Measurements from ENCODE around the gene ESRRG.

ESRRG gene

GRCh38 chr1:216723274-216723780 lies at the start of gene ESRRG:
ESRRG (minus strand) TSS chr1:216723429; CDS start chr1:216723299, 130 bp downstream.
- no peak for DNase-seq (ENCODE audit: low read depth in 2 of 3, low spot score in 2 of 3)

- no peak for DNase-seq (ENCODE audit: low read depth in 2 of 3, low spot score in 2 of 3)
These were observed 48.7 kb upstream of the ESRRG start for GRCh38 chr1:216771922-216772321.

- DNase-seq (ENCODE audit: low read depth in 2 of 3, low spot score in 2 of 3) = no peak
These were observed 43.6 kb upstream of the ESRRG start for GRCh38 chr1:216766633-216767327.

GRCh38 chr1:216765346-216766300 lies 42.4 kb upstream of the ESRRG start:
- DNase-seq (ENCODE audit: low read depth in 2 of 3, low spot score in 2 of 3) = no peak

- no peak for DNase-seq (ENCODE audit: low read depth in 2 of 3, low spot score in 2 of 3)
These were observed 34.9 kb upstream of the ESRRG start for GRCh38 chr1:216758161-216758560.

- DNase-seq (ENCODE audit: low read depth in 2 of 3, low spot score in 2 of 3) = no peak
These were observed 33.9 kb upstream of the ESRRG start for GRCh38 chr1:216757110-216757509.

- no peak for DNase-seq (ENCODE audit: low read depth in 2 of 3, low spot score in 2 of 3)
These were observed 27.7 kb upstream of the ESRRG start for GRCh38 chr1:216750961-216751360.

GRCh38 chr1:216750031-216750627 lies 26.9 kb upstream of the ESRRG start:
- no peak for DNase-seq (ENCODE audit: low read depth in 2 of 3, low spot score in 2 of 3)

- no peak for DNase-seq (ENCODE audit: low read depth in 2 of 3, low spot score in 2 of 3)
These were observed 26.0 kb upstream of the ESRRG start for GRCh38 chr1:216749232-216749631.

- DNase-seq (ENCODE audit: low read depth in 2 of 3, low spot score in 2 of 3) = no peak
These were observed 19.4 kb upstream of the ESRRG start for GRCh38 chr1:216742625-216743024.

GRCh38 chr1:216740331-216740730 lies 17.1 kb upstream of the ESRRG start:
- no peak for DNase-seq (ENCODE audit: low read depth in 2 of 3, low spot score in 2 of 3)

GRCh38 chr1:216739793-216740192 lies 16.6 kb upstream of the ESRRG start:
- no peak for DNase-seq (ENCODE audit: low read depth in 2 of 3, low spot score in 2 of 3)

GRCh38 chr1:216732121-216732520 lies 8.9 kb upstream of the ESRRG start:
- no peak for DNase-seq (ENCODE audit: low read depth in 2 of 3, low spot score in 2 of 3)

- no peak for DNase-seq (ENCODE audit: low read depth in 2 of 3, low spot score in 2 of 3)
These were observed 8.3 kb upstream of the ESRRG start for GRCh38 chr1:216731562-216731961.

GRCh38 chr1:216726435-216726834 lies 3.2 kb upstream of the ESRRG start:
- no peak for DNase-seq (ENCODE audit: low read depth in 2 of 3, low spot score in 2 of 3)

- DNase-seq (ENCODE audit: low read depth in 2 of 3, low spot score in 2 of 3) = no peak
These were observed 408 bp downstream of the ESRRG start for GRCh38 chr1:216722821-216723220.

- DNase-seq (ENCODE audit: low read depth in 2 of 3, low spot score in 2 of 3) = no peak
These were observed 1.4 kb downstream of the ESRRG start for GRCh38 chr1:216721863-216722262.

- DNase-seq (ENCODE audit: low read depth in 2 of 3, low spot score in 2 of 3) = no peak
These were observed 2.2 kb downstream of the ESRRG start for GRCh38 chr1:216721062-216721461.

GRCh38 chr1:216711712-216712111 lies 11.5 kb downstream of the ESRRG start:
- no peak for DNase-seq (ENCODE audit: low read depth in 2 of 3, low spot score in 2 of 3)

- DNase-seq (ENCODE audit: low read depth in 2 of 3, low spot score in 2 of 3) = no peak
These were observed 12.5 kb downstream of the ESRRG start for GRCh38 chr1:216710598-216711333.

- no peak for DNase-seq (ENCODE audit: low read depth in 2 of 3, low spot score in 2 of 3)
These were observed 13.2 kb downstream of the ESRRG start for GRCh38 chr1:216710055-216710454.
